ENCODE results near the gene ZNF536. TPM values are rescaled to one million over a fixed set of nuclear protein-coding genes. Genes with fewer than 3 reads are reported as not detected.

ZNF536 gene
- total RNA-seq, 1 experiment from 2014 or later, result not detected

GRCh38 chr19:30471441-30471840 lies 99.3 kb downstream of the ZNF536 start:
- Histone ChIP-seq H3K56ac (ENCODE audit: insufficient read length, low read depth, low read length) (no peak overlapping the region), H4K91ac (ENCODE audit: insufficient read length, low read depth, low read length) (no peak overlapping the region), H3K27me3 (ENCODE audit: insufficient read depth, low read length) (no peaks in the 10 kb centered on the region), H2BK5ac (ENCODE audit: insufficient read length, low read length) (no peak overlapping the region), H3K9me3 (ENCODE audit: control insufficient read depth, low read depth, low read length) (no peaks in the 10 kb centered on the region), H2AK5ac (ENCODE audit: insufficient read length, low read length) (no peak overlapping the region), H3K18ac (ENCODE audit: insufficient read length, low read depth, low read length) (no peak overlapping the region), H2BK15ac (ENCODE audit: low read depth, low read length) (no peak overlapping the region), H2BK120ac (ENCODE audit: low read depth, low read length, poor library complexity, severe bottlenecking) (no peak overlapping the region), H2AFZ (ENCODE audit: low read length) (no peak overlapping the region), H4K20me1 (ENCODE audit: control insufficient read depth, insufficient read depth, insufficient read length) (no peaks in the 10 kb centered on the region), H3K14ac (ENCODE audit: insufficient read depth, low read length) (0 out of 2 replicates have a peak overlapping the region, but pooled peaks have one; percentile 37), H3K23ac (ENCODE audit: insufficient read length, low read depth, low read length) (no peak overlapping the region), H3K4me2 (ENCODE audit: insufficient read depth, insufficient read length, low read length) (no peak overlapping the region), H4K5ac (ENCODE audit: insufficient read length, low read depth, low read length) (no peak overlapping the region), H2BK20ac (ENCODE audit: low read depth, low read length, poor library complexity, severe bottlenecking) (no peak overlapping the region), H3K23me2 (ENCODE audit: insufficient read length, low read depth, low read length, poor library complexity, severe bottlenecking) (no peaks in the 10 kb centered on the region), H4K8ac (replicated peaks; ENCODE audit: insufficient read length, low read depth, low read length) (no peak overlapping the region), H3K9ac (ENCODE audit: extremely low read depth, insufficient read length, low read length) (no peak overlapping the region), H3T11ph (ENCODE audit: low read length) (no peak overlapping the region), H3K79me1 (ENCODE audit: insufficient read depth, low read depth, low read length, poor library complexity, severe bottlenecking) (no peaks in the 10 kb centered on the region), H3K4me1 (ENCODE audit: insufficient read depth, low read length) (no peaks in the 10 kb centered on the region), H3K4ac (ENCODE audit: low read depth, low read length) (no peak overlapping the region), H2BK12ac (ENCODE audit: insufficient read length, low read depth, low read length) (no peak overlapping the region), H3K27ac (ENCODE audit: insufficient read length, low read depth, low read length) (no peak overlapping the region), H3K79me2 (ENCODE audit: insufficient read depth, low read length) (no peaks in the 10 kb centered on the region)
- Mint-ChIP-seq H3K4me3 (no peak overlapping the region), H3K4me1 (no peaks in the 10 kb centered on the region), H3K27me3 (ENCODE audit: low read depth) (peaks cover 7% of the 10 kb centered on the region; the same call in 1 of the 2 replicates), H3K36me3 (ENCODE audit: insufficient read depth in 1 of 3, low read depth in 3 of 3) (no peaks in the 10 kb centered on the region), H3K9me3 (no peaks in the 10 kb centered on the region), H3K27ac (no peak overlapping the region)
- TF ChIP-seq, protein P1, sequence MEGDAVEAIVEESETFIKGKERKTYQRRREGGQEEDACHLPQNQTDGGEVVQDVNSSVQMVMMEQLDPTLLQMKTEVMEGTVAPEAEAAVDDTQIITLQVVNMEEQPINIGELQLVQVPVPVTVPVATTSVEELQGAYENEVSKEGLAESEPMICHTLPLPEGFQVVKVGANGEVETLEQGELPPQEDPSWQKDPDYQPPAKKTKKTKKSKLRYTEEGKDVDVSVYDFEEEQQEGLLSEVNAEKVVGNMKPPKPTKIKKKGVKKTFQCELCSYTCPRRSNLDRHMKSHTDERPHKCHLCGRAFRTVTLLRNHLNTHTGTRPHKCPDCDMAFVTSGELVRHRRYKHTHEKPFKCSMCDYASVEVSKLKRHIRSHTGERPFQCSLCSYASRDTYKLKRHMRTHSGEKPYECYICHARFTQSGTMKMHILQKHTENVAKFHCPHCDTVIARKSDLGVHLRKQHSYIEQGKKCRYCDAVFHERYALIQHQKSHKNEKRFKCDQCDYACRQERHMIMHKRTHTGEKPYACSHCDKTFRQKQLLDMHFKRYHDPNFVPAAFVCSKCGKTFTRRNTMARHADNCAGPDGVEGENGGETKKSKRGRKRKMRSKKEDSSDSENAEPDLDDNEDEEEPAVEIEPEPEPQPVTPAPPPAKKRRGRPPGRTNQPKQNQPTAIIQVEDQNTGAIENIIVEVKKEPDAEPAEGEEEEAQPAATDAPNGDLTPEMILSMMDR (conservative IDR thresholded peaks at IDR 0.05), result no peak
- WGBS (ENCODE audit: extremely low coverage, insufficient read length, low lambda C conversion rate), result no CpG with 5 or more reads among the region's 4 CpGs
- no peak for DNase-seq

All from H9 (cell line).